Gastroesophageal sphincter (tissue), 3 donors: ENCODE results near the gene SEC22A.

Experiments
- POLR2A ChIP-seq, 2 donors: fragments of 450-650 bp; IDR thresholded peaks; one replicate each; pipeline ENCODE4 v1.6.1; 2017; ENCODE audit warnings: antibody characterized with exemption in 2 of 2, mild to moderate bottlenecking in 2 of 2, moderate library complexity in 1 of 2
- POLR2AphosphoS5 ChIP-seq: sonication (generic); formaldehyde crosslinking; IDR thresholded peaks from one replicate; pipeline ENCODE4 v1.6.1; 2017; ENCODE audit warnings: antibody characterized with exemption
- TF ChIP-seq, protein P1 (sequence below), 4 experiments: fragments of 200-600 bp in 2 of 4; fragments of 450-650 bp in 2 of 4; sonication (generic) in 1 of 4; IDR thresholded peaks; one replicate each; pipeline ENCODE4 v1.5.1; 2017 to 2019; ENCODE audit warnings: antibody characterized with exemption in 4 of 4, mild to moderate bottlenecking in 2 of 4, moderate library complexity in 2 of 4

DNA sequence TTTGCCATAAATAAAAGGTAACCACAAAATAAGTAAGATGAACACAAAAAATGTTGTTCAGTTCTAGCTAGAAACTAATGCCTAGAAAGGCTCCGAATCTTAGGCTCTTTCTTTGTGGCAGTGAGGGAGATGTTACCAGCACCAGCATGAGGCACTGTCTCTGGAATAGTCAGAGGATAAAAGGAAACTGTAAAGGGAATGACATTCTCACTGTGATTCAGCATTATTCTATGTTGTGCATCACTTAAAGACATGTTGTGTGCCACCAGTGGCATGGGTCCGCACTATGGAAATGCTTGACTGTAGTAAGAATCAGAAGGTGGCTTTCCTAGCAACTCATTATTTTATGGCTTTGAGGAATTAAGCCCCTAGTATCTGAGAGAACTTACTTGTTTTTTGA is 70.8 kb downstream of the SEC22A start:
- TF ChIP-seq, protein P1, sequence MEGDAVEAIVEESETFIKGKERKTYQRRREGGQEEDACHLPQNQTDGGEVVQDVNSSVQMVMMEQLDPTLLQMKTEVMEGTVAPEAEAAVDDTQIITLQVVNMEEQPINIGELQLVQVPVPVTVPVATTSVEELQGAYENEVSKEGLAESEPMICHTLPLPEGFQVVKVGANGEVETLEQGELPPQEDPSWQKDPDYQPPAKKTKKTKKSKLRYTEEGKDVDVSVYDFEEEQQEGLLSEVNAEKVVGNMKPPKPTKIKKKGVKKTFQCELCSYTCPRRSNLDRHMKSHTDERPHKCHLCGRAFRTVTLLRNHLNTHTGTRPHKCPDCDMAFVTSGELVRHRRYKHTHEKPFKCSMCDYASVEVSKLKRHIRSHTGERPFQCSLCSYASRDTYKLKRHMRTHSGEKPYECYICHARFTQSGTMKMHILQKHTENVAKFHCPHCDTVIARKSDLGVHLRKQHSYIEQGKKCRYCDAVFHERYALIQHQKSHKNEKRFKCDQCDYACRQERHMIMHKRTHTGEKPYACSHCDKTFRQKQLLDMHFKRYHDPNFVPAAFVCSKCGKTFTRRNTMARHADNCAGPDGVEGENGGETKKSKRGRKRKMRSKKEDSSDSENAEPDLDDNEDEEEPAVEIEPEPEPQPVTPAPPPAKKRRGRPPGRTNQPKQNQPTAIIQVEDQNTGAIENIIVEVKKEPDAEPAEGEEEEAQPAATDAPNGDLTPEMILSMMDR (IDR thresholded peaks at IDR 0.05): no peak
- TF ChIP-seq POLR2AphosphoS5 (no peak), POLR2A (IDR thresholded peaks at IDR 0.05) (no peak)
